ENCODE measurements around the gene PCNX3. TPM values are rescaled to one million over a fixed set of nuclear protein-coding genes. Genes with fewer than 3 reads are reported as not detected.

PCNX3 gene
- polyA plus RNA-seq, 6 donors from 2014 or later, result 1.7 to 5.9 (median 3.0) TPM; not detected in 1

DNA sequence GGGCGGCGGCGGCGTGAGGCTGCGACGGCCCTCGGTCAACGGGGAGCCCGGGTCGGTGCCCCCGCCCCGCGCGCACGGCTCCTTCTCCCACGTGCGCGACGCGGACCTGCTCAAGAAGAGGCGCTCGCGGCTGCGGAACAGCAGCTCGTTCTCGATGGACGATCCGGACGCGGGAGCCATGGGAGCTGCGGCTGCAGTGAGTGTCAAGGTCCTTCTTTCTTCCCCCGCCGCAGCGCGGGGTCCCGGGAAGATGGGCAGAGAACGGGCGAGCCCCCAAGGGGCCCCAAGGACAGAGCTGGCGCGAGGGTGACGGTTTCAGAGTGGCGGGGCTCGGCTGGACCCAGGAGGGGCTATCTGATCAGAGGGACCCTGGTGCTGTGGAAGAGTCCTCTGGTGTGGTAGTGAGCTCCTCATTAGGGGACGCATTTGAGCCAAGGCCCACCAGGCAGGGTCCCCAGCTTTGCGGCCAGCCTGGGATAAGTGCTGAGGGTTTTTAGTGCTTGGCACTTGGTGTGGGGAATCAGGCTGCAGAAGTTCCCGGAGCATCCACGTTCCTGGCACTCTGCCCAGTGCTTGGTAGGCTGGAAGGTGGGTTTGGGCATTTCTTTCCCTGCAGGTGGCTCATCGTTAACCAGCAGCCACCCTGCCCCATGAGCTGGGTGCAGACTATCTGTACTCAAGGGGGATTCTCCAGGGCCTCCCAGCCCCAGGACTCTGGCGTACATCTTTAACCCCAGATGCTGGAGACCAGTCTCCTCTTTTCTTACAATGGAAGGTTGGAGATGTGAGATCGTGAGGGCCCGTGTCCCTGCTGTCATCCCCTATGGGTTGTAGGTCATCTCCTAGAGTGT is 30.0 kb upstream of the PCNX3 start:
- peaks cover 0 to 5% of the 10 kb centered on the region in 2 donors for H3K36me3 Mint-ChIP-seq
- H3K27me3 Mint-ChIP-seq, result no peaks in the 10 kb centered on the region
- ATAC-seq (ENCODE audit: low read depth in 2 of 2) (no peak), DNase-seq (no peak)
- peak overlapping the region in 2 of 8 donors; percentile 33 to 47 for H3K4me3 Mint-ChIP-seq
- peak overlapping the region in 4 of 6 donors; percentile 9 to 95 (median 83) for H3K27ac Mint-ChIP-seq
- H3K4me1 Mint-ChIP-seq, result peaks cover 40 to 50% (median 45%) of the 10 kb centered on the region in 3 donors
- H3K9me3 Mint-ChIP-seq, result no peaks in the 10 kb centered on the region

DNA sequence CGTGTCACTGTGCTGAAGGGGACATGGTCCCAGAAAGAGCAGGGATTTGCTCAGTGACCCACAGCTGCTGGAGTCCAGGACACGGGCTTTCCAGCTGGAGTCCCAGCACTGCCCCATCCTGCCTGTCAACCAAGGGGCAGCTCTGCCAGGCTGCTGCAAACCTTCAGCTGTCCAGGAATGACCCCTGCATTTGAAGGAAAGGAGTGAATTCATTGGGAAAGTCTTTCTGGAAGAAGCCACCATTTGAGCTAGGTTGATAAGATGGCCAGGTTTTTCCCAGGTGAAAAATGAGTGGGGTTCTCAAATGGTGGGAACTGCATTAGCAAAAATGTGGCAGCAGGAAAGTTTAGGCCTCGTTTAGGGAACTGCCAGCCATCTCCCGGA is 29.3 kb upstream of the PCNX3 start:
- peak overlapping the region in 3 of 8 donors; percentile 19 to 47 (median 33) for H3K4me3 Mint-ChIP-seq
- DNase-seq, result no peak

DNA sequence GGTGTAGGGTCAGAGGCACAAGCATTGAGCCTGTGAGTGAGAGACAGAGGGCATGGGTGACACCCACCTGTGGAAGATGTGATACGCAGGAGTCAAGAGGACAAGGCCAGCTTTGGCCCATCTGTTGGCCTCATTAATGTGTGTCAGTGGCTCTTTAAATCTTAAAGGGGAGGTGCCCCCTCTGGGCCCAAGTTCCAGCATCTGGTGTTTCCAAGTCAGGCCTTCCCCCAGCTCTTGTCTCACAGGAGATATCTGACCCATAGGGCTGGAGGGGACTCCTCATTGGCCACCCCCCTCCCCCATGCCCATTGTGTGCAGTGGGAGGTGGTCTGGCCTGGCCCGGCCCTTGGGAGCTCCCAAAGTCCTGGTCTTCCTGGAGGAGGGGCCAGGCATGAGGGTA is 28.9 kb upstream of the PCNX3 start:
- Mint-ChIP-seq H3K4me1 (peaks cover 40 to 50% (median 47%) of the 10 kb centered on the region in 3 donors), H3K9me3 (no peaks in the 10 kb centered on the region), H3K27ac (peak overlapping the region in 5 of 6 donors; percentile 58 to 95 (median 93)), H3K36me3 (no peaks in the 10 kb centered on the region), H3K4me3 (peak overlapping the region in 2 of 8 donors; percentile 19 to 76), H3K27me3 (no peaks in the 10 kb centered on the region)
- no peak for DNase-seq
- no peak for ATAC-seq (ENCODE audit: low read depth in 2 of 2)

More for the DNA sequence above, 29.3 kb upstream of the PCNX3 start:
- peak overlapping the region in 5 of 6 donors; percentile 9 to 95 (median 93) for H3K27ac Mint-ChIP-seq
- no peaks in the 10 kb centered on the region for H3K27me3 Mint-ChIP-seq
- H3K9me3 Mint-ChIP-seq, result no peaks in the 10 kb centered on the region
- H3K36me3 Mint-ChIP-seq, result no peaks in the 10 kb centered on the region
- ATAC-seq (ENCODE audit: low read depth in 2 of 2), result no peak
- peaks cover 40 to 50% (median 47%) of the 10 kb centered on the region in 3 donors for H3K4me1 Mint-ChIP-seq

DNA sequence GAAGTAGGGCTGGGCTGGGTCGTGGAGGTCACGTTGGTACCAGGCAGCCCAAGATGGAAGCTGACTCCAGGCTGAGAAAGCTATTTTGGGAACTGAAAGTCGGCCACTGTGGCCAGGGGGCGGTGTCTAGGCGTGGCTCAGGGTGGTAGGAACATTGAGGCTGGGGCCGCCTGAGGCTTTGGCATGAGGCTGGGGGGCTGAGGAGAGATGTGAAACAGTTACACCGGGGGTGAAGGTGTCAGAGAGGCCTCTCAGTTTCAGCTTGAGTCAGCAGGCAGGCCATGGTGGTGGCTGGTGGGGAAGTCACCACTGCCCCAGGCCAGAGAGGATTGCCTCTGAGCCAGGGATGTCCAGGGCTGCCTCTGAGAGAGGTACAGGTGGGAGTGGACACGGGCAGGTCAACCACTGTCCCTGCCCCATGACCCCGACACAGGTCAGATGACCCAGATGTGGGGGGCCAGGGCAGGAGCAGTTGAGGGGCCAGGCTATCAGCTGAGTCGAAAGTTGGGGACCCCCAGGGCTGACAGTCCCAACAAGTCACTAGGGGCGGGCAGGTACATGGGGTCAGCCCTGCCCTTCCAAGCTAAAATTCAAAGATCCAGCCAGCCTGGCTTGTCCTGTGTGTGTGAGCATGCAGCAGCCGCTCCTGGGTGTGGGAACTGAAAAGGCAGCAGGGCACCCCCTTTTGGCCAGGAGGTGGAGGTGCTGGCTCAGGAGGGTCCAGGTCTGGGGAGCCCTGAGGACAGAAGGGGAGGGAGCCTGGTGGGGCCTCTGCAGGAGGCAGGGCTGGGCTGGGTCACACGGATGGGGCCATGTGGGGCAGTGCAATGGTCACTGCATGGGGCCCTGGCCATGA is 27.1 kb upstream of the PCNX3 start:
- Mint-ChIP-seq H3K27me3 (no peaks in the 10 kb centered on the region), H3K4me1 (peaks cover 36 to 43% (median 43%) of the 10 kb centered on the region in 3 donors), H3K9me3 (no peaks in the 10 kb centered on the region), H3K4me3 (peak overlapping the region in 7 of 8 donors; percentile 4 to 89 (median 76)), H3K27ac (peak overlapping the region; percentile 93 to 97 (median 96)), H3K36me3 (no peaks in the 10 kb centered on the region)
- ATAC-seq (ENCODE audit: low read depth in 2 of 2), result peak; percentile 80 to 82
- DNase-seq, result peak; percentile 75

DNA sequence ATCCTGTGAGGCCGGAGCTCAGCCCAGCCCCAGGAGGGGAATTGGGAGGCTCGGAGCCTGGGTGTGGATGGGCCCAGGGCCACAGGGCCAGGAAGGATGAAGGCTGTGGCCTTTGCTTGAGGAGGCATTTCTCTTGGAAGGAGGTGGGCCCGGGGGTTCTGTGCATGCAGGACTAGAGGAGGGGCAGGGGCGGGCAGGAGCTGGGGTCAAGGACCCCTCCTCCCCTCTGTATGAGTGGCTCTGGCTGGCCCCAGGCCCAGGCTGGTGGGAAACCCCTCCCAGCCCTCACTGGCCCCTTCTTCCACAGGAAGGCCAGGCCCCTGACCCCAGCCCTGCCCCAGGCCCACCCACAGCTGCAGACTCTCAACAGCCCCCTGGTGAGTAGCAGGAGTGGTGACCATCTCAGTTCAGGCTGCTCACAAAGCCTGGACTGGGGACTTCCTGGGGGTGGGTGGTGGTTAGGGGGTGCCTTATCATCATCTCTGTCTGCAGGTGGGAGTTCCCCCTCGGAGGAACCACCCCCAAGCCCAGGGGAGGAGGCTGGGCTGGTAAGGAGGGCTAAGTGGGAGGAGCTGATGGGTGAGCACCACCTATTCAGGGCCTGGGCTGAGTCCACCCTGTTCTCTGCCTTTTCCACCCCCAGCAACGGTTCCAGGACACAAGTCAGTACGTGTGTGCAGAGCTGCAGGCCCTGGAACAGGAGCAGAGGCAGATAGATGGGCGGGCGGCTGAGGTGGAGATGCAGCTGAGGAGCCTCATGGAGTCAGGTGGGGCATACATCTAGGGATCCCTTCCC is 25.9 kb upstream of the PCNX3 start:
- H3K4me3 Mint-ChIP-seq, result no peak overlapping the region
- peak overlapping the region in 4 of 6 donors; percentile 54 to 95 (median 90) for H3K27ac Mint-ChIP-seq
- H3K36me3 Mint-ChIP-seq, result no peaks in the 10 kb centered on the region
- ATAC-seq (ENCODE audit: low read depth in 2 of 2) (peak; percentile 21 to 24), DNase-seq (peak; percentile 35)
- H3K9me3 Mint-ChIP-seq, result no peaks in the 10 kb centered on the region
- peaks cover 30 to 41% (median 38%) of the 10 kb centered on the region in 3 donors for H3K4me1 Mint-ChIP-seq
- H3K27me3 Mint-ChIP-seq, result no peaks in the 10 kb centered on the region

DNA sequence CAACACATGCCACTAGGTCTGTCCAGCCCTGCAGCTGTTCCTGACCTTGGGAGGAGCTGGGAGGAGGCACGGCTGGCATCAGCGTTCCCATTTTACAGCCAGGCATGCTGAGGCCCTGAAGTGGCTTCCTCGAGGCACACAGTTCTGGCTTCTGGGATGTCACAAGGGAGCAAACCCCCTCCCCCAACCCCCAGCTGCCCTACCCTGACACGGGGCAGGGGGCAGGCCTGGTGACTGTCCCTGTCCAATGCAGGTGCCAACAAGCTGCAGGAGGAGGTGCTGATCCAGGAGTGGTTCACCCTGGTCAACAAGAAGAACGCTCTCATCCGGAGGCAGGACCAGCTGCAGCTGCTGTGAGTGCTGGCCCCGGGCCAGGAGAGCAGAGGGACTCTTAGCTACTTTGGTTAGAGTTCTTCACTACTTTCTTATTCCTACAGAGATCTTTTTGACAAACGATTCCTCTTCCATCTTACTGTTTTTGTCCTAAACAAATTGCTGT is 25.3 kb upstream of the PCNX3 start:
- H3K27ac Mint-ChIP-seq, result peak overlapping the region in 1 of 6 donors; percentile 68
- ATAC-seq (ENCODE audit: low read depth in 2 of 2), result no peak
- no peaks in the 10 kb centered on the region for H3K9me3 Mint-ChIP-seq
- no peaks in the 10 kb centered on the region for H3K36me3 Mint-ChIP-seq
- H3K4me3 Mint-ChIP-seq, result no peak overlapping the region
- H3K4me1 Mint-ChIP-seq, result peaks cover 33 to 44% (median 44%) of the 10 kb centered on the region in 3 donors
- DNase-seq, result no peak
- no peaks in the 10 kb centered on the region for H3K27me3 Mint-ChIP-seq

DNA sequence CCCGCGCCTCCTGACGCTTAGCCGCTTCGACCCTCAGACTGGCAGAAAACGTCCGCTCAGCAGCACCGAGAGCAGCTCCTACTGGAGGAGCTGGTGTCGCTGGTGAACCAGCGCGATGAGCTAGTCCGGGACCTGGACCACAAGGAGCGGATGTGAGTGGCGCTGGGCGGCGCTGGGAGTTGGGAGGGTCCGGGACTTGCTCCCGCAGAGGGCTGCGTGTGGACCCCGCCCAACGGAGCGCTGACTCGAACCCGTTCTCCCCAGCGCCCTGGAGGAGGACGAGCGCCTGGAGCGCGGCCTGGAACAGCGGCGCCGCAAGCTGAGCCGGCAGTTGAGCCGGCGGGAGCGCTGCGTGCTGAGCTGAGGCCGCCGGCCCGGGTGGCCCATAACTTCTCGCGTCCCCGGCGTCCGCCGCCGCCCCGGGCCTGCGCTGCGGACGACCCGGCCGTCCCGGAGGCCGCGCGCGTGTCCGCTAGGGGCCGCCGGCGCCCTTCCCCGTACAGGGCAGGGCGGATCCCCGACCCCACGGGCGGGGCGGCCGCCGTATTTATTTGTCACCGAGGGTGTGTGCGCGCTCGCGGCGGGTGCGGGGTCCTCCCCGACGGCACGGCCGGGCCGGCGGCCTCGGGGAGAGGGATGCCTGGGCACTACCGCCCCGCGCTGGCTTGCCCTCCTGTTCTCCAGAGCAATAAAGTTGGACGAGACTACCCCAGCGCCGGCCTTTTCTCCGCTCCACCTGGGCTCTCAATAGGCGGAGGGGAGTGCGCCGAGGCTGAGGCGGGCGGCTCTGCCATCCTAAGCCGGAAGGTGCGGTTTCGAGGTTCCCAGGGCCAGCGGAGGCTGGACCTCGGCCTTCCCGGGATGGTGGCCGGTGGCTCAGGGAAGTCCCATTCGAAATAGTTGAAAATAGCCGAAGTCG is 23.4 kb upstream of the PCNX3 start:
- ATAC-seq (ENCODE audit: low read depth in 2 of 2), result no peak
- H3K27ac Mint-ChIP-seq, result no peak overlapping the region
- H3K9me3 Mint-ChIP-seq, result no peaks in the 10 kb centered on the region
- H3K36me3 Mint-ChIP-seq, result no peaks in the 10 kb centered on the region
- peaks cover 30 to 36% (median 31%) of the 10 kb centered on the region in 3 donors for H3K4me1 Mint-ChIP-seq
- no peaks in the 10 kb centered on the region for H3K27me3 Mint-ChIP-seq
- DNase-seq, result no peak
- peak overlapping the region in 1 of 8 donors; percentile 47 for H3K4me3 Mint-ChIP-seq

DNA sequence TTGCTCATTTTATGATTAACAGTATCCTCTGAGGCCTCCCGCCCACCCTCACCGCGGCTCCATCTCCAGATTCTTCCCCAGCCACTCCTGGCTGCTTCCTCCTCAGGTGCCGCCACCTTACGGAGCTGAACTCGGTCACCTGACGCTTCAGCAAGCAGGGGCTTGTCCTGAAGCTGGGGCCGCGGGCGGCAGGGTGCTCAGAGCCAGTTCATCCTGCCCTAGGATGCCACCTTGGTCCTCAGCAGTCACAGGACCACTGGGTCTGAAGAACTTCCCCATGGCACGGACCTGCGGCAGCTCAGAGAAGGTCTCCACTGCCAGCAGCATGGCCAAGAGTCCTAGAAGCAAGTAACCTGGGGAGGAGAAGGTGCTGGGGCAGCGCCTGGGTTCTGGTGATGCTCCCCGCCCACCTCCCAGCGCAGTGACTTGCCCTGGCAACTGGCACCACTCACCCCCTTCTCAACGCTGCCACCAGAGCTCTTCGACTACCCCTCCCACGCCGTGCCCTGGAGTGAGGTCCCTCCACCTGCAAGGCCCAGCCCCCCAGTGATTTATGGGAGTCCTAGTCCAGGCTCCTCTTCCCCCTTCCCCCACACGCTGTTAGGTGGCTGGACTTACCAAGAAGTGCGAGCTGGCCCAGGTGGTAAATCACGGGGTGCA is 22.6 kb upstream of the PCNX3 start:
- Mint-ChIP-seq H3K4me1 (peaks cover 22 to 28% (median 25%) of the 10 kb centered on the region in 3 donors), H3K9me3 (no peaks in the 10 kb centered on the region), H3K27ac (no peak overlapping the region), H3K27me3 (no peaks in the 10 kb centered on the region), H3K4me3 (no peak overlapping the region), H3K36me3 (no peaks in the 10 kb centered on the region)
- no peak for ATAC-seq (ENCODE audit: low read depth in 2 of 2)
- DNase-seq, result no peak

DNA sequence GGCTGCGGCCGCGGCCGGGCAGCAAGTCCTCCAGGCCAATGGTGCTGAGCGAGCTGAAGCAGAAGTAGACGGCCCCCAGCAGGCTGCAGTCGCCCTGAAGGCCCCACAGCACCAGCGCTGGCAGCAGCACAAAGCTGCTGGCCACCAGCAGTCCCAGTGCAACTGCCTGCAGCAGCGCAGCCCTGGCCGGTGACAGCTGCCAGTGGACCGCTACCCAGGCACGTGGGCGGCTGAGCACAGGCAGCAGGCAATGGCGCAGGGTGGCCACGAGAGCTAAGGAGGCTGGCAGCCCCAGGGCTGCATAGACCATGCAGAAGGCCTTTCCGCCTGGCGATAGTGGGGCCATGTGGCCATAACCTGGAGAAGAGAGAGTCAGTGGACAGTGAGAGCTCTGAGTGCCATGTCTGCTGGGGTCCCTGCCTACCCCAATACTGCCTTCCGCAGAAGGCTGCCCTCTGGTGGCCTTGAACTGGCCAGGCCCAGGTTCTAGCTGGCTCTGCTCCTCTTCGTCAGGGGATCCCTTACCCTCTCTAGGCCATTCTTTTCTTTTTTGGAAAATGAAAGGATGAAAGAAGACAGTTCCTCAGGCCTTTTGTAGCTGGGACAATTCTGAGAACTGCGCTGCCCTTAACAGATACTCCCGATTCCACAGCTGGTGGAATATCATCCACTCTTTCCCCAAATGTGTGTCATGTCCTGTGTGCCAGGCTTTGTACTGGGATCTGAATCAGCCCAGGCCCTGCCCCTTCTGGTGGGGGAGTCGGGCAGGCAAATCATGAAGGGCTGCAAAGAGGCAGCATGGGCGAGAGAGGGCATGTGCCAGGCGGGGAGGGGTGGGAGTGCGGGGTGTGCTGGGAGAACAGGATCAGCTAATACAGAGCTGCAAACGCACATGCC is 21.8 kb upstream of the PCNX3 start:
- ATAC-seq (ENCODE audit: low read depth in 2 of 2) (peak; percentile 57 to 65), DNase-seq (peak; percentile 35)
- Mint-ChIP-seq H3K9me3 (no peaks in the 10 kb centered on the region), H3K27me3 (no peaks in the 10 kb centered on the region), H3K27ac (peak overlapping the region in 1 of 6 donors; percentile 6), H3K36me3 (no peaks in the 10 kb centered on the region), H3K4me1 (peaks cover 15 to 20% (median 17%) of the 10 kb centered on the region in 3 donors), H3K4me3 (no peak overlapping the region)

DNA sequence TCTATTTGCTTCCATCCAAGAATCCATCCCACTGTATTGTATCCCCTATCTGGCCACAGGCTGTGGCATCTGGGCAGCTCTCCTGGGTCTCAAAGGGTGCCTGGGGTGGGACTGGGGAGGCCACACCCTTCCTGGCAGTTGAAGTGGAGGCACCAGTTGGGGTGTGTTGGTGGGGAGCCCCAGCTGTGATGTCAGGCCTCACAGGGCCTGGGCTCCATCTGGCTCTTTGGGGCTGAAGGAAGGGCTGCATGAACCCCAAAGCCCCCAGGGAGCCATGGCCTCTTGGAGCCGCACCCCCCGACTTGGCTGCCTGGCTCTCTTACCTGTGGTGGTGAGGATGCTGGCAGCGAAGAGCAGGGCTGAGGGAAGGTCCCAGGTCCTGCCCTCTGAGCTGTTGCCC is 20.4 kb upstream of the PCNX3 start:
- Mint-ChIP-seq H3K27ac (peak overlapping the region in 2 of 6 donors; percentile 22 to 24), H3K9me3 (no peaks in the 10 kb centered on the region), H3K27me3 (no peaks in the 10 kb centered on the region), H3K4me3 (peak overlapping the region in 1 of 8 donors; percentile 48), H3K36me3 (no peaks in the 10 kb centered on the region), H3K4me1 (peaks cover 6 to 10% (median 9%) of the 10 kb centered on the region in 3 donors)
- DNase-seq (no peak), ATAC-seq (ENCODE audit: low read depth in 2 of 2) (no peak)

Measured in naive B cell (primary cell).